T-helper 9 cell (primary cell): ENCODE data around the gene GPRIN3.

ENCODE experiments used
- DNase-seq: peaks from one replicate; pipeline ENCODE4 v3.0.0-alpha.2; 2020

Gene GPRIN3

DNA sequence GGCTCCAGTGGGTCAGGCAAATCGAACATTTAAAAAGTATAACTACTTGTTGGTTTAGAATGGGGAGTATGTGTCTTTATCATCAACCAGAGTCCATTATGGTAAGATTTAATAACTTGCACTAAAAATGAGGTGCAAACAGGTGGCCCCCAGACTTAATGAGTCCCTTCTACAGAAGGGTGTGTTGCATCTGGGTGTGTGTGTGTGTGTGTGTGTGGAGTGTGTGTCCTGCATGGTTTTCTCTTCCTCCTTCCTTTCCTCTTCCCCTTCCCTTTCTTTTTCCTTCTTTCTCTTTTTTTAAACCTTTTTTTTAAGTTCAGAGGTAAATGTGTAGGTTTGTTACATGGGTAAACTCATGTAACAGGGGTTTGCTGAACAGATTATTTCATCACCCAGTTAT is 53.7 kb downstream of the GPRIN3 start:
- no peak for DNase-seq

DNA sequence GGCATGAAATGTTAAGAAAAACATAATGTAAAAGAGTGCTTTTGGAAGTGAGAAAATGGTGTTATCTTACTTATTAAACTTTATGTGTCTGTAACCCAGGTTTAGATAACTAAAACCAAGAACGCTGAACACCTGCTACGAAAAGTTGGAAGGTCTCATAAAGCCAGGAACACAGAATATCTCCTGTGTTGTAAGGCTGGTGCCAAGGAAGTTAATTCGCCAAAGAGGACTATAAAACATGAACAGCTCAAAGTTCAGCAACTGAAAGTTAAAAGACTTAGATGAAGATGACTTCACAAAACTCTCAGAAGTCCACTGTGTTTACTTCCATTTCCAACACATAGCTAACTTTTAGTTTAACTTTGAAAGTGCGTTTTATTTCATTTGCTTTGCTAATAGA is 54.3 kb downstream of the GPRIN3 start:
- no peak for DNase-seq

GRCh38 chr4:89251396-89251795 is 56.2 kb downstream of the GPRIN3 start:
- DNase-seq = no peak

GRCh38 chr4:89249716-89250361 is 57.8 kb downstream of the GPRIN3 start:
- no peak for DNase-seq

DNA sequence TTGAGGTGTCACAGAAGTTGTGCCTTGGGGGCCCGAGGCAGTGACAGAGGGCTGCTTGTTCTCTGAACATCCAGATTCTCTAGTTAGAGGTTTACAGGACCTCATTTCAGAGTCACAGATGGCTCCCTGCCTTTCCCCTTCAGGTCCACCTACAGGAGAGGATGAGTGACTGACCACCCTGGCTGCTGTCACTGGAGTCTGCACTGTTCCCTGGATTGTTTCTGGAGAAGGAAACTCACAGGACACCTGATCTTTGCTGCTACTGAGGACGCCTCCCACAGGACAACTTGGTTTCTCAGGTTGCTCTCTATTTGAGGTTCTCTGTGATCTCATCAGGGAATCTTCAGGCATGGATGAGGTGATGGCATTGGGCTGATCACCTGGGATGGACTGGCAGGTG is 58.3 kb downstream of the GPRIN3 start:
- DNase-seq = no peak

GRCh38 chr4:89248879-89249281 is 58.7 kb downstream of the GPRIN3 start:
- DNase-seq = no peak

- DNase-seq = no peak
Measured at GRCh38 chr4:89247951-89248350, 59.6 kb downstream of the GPRIN3 start.

GRCh38 chr4:89245459-89245858 is 62.1 kb downstream of the GPRIN3 start:
- no peak for DNase-seq

DNA sequence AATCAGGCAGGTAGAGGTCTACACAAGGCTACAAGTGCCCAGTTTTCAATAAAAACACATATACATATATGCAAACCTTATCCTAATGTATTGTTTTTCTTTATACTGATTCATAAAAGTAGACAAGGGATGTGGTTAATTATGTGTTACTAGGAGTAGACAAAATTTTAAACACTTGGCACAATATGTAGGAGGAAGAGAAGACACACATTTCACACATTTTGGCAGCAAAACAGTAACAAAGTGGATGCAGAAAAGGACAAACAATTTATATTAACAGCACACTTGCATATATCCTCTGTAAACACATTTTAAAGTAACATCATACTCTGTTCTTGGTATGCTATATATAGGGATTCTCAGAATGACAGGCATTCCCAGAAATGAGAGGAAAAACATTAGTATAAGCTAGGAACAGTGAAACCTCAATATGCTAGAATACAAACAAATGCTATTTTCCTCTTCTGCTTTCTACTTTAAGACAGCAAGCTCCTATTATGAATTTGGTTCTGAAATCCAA is 63.8 kb downstream of the GPRIN3 start:
- no peak for DNase-seq

GRCh38 chr4:89242864-89243732 is 64.5 kb downstream of the GPRIN3 start:
- DNase-seq = no peak

- DNase-seq = no peak
Measured at GRCh38 chr4:89242216-89242615, 65.4 kb downstream of the GPRIN3 start.

- no peak for DNase-seq
Measured at GRCh38 chr4:89230271-89230670, 77.3 kb downstream of the GPRIN3 start.

DNA sequence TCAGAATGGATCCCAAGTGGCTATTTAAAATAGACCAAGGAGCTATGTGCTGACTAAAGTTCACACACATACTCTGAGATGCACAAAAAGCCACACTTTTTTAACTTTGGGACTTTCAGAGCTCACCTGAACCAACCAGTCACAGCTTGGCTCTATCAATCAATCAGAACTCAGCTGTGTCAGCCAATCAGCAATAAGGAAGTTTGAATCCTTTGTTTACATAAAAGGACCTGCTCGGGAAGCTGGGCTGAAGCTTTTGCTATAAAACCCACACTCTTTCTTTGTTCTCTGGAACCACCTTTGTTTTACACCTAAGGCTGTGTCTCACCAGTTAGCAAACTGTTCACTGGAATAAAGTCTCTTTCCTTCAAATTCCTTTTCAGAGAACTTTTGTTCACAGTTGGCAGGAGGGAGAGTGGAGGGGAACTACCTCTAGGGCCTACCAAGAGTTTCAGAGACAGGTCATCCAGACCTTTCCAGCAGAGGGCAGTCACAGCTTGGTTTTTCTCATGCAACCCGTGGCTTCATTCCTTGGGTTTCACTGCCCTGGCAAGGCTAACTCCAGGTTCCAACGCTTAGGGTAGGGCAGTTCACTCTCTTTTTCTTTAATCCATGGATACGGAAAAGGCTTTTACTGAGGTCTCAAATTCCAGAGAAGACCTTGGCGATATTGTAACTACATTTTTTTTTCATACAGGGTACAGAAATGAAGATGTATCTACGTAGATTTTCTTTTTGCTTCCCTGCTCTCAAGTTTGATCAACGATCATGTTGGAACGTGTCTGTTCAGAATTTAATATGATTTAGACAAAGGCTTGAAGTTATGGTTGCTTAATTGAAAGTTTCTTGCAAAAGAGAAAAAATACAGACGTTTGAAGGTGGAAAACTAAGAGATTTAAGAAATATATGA is 80.7 kb downstream of the GPRIN3 start:
- DNase-seq = peak; percentile 53

DNA sequence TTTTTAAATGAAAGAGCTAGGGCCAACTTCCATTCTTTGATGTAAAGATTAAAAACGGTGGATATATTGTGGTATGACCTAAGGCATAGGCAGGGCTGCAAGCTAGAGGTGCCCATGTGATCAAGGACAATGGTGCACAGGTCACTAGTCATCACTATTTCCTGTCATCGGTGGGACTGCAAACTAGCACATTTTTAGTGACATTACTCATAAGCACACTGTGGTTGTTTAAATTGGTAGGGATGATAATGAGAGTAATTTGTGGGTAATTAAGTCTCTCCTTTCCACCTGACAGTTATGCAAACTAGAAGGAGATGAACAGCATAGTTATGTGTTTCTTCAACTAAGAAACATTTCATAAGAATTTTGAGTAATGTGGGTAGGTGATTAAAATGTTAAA is 85.4 kb downstream of the GPRIN3 start:
- DNase-seq = no peak

- DNase-seq = no peak
Measured at GRCh38 chr4:89221167-89221867, 86.3 kb downstream of the GPRIN3 start.

GRCh38 chr4:89218587-89218986 is 89.0 kb downstream of the GPRIN3 start:
- no peak for DNase-seq

DNA sequence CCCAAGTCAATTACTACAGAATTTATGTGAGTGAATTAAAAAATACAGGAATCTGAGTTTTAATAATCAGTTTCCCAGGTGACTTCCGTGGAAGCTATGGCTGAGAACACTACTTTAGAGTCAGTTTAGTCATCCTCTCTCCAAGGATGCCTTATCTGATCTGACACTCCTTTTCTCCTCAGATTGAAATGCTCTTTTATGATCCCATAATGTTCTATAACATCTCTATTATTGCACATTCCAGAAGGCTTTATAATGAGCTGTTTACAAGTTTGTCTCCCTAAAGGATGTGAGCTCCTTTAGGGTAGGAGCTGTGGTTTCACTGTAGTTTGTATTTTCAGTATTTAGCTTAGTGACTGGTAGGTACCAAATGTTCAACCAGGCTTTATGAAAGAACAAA is 90.0 kb downstream of the GPRIN3 start:
- no peak for DNase-seq

DNA sequence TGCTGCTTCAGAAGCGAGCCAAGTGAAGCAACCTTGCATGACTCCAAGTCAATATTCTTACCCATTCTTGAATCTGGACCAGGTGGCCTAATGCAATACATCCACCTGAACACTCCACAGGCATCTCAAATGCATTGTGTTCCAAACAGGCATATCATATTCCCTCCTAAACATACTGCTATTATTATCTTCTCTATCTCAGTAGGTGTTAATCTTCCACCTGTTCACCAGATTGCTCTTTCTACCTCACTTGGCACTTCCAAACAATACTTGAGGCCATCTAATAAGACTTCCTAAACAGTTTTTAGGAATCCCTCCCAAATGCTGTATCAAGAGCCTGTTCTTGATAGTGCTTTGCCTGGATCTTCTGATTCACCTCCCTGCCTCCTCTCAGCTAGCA is 90.7 kb downstream of the GPRIN3 start:
- DNase-seq = no peak

GRCh38 chr4:89216422-89216821 is 91.2 kb downstream of the GPRIN3 start:
- no peak for DNase-seq

GRCh38 chr4:89215736-89216135 is 91.9 kb downstream of the GPRIN3 start:
- DNase-seq = no peak

GRCh38 chr4:89214308-89214707 is 93.3 kb downstream of the GPRIN3 start:
- DNase-seq = no peak

GRCh38 chr4:89213382-89213701 is 94.3 kb downstream of the GPRIN3 start:
- DNase-seq = no peak
